ENCODE data around the gene PTGS2. TPM values are rescaled to one million over a fixed set of nuclear protein-coding genes. Genes with fewer than 3 reads are reported as not detected.

The PTGS2 gene
- total and polyA plus RNA-seq, 2 of the 8 experiments (the other 6 are each of a cell fraction or from before 2014, with no cell fraction given): 0.29 to 0.35 TPM

DNA sequence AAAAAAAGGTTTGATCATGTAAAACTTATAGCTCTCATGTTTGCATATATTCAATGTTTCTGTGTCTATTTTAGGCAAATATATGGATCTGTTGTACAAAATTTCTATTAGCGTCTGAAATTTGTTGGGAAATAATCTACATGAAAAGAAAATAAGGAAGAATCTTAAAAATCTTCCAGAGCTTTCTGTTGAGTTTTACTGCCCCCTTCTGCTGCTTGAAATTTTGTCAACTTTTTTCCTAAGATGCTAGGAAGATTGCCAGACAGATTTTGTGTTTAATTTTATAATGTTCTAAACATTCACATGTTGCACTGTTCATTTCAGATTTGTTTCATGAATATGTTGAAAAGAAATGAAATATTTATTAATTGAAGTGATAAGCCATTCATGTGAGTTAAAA is 2.5 kb upstream of the PTGS2 start (continued):
- TF ChIP-seq ASH2L (IDR thresholded peaks at IDR 0.05; ENCODE audit: low read length): no peak
- TF ChIP-seq SP2 (IDR thresholded peaks at IDR 0.05; ENCODE audit: low read length): no peak
- no peak for TF ChIP-seq CHD2 (IDR thresholded peaks at IDR 0.05; ENCODE audit: low read length)
- TF ChIP-seq POLR2AphosphoS5 (IDR thresholded peaks at IDR 0.05; ENCODE audit: low read depth, low read length): no peak
- TF ChIP-seq TBP (IDR thresholded peaks at IDR 0.05; ENCODE audit: low read depth, low read length): no peak
